ENCODE data around the gene SHROOM1.

GRCh38 chr5:132790201-132790865 is 40.1 kb downstream of the SHROOM1 start:
- TF ChIP-seq GATA3 (IDR thresholded peaks at IDR 0.05; ENCODE audit: low read depth, low read length) (no peak), GATA2 (IDR thresholded peaks at IDR 0.05; ENCODE audit: low read depth, low read length) (no peak)
